HEK293 (cell line): ENCODE results near the gene RPS6KA2.

Experiments used
- CTCF ChIA-PET: fragments of 350-600 bp; formaldehyde crosslinking; extraction: SDS; loops from one replicate; lab custom pipeline; 2021; ENCODE audit warnings: antibody characterized with exemption; lab: Yijun Ruan, JAX
- POLR2A ChIA-PET: fragments of 300-600 bp; formaldehyde crosslinking; extraction: SDS; loops from one replicate; lab custom pipeline; 2020; ENCODE audit warnings: antibody characterized with exemption, inconsistent platforms; lab: Yijun Ruan, JAX
- H3K27ac ChIP-seq: fragments of 200-500 bp; sonication (Bioruptor generic); 2 replicates; pipeline ENCODE4 v1.5.1; 2014; ENCODE audit warnings: low read depth, low read length, control low read depth, inconsistent platforms; ENCODE audit errors: extremely low read depth
- H3K36me3 ChIP-seq, 2 experiments: fragments of 200-500 bp in 1 of 2; sonication (Bioruptor generic) in 1 of 2; 1 replicate in 1 of 2; 2 replicates in 1 of 2; pipeline ENCODE4 v1.5.1; 2014 to 2017; ENCODE audit warnings: inconsistent platforms in 2 of 2, low read length in 2 of 2; ENCODE audit not compliant: control insufficient read depth in 2 of 2, insufficient read depth in 1 of 2
- H3K4me1 ChIP-seq: fragments of 200-500 bp; sonication (Bioruptor generic); 2 replicates; pipeline ENCODE4 v1.5.1; 2014; ENCODE audit warnings: mild to moderate bottlenecking, low read length, inconsistent platforms; ENCODE audit not compliant: control insufficient read depth, insufficient read depth
- H3K4me3 ChIP-seq: 2 replicates; pipeline ENCODE4 v1.5.1; 2011; ENCODE audit warnings: low read depth, mild to moderate bottlenecking, control low read depth, low read length, moderate library complexity
- H3K9me3 ChIP-seq: fragments of 200-500 bp; sonication (Bioruptor generic); 2 replicates; pipeline ENCODE4 v1.5.1; 2014; ENCODE audit warnings: low read depth, low read length, inconsistent platforms; ENCODE audit not compliant: control insufficient read depth, insufficient read depth
- FEZF1 ChIP-seq: fragments of 450-650 bp; formaldehyde crosslinking; IDR thresholded peaks from 2 replicates; pipeline ENCODE4 v1.5.1; 2016; ENCODE audit warnings: missing biosample characterization, missing genetic modification characterization
- GLIS2 ChIP-seq: fragments of 450-650 bp; formaldehyde crosslinking; IDR thresholded peaks from 2 replicates; pipeline ENCODE4 v1.5.1; 2016; ENCODE audit warnings: missing biosample characterization, missing genetic modification characterization
- KLF1 ChIP-seq: fragments of 450-650 bp; formaldehyde crosslinking; IDR thresholded peaks from 2 replicates; pipeline ENCODE4 v1.5.1; 2016; ENCODE audit warnings: missing biosample characterization, missing genetic modification characterization
- MZF1 ChIP-seq: fragments of 450-650 bp; formaldehyde crosslinking; IDR thresholded peaks from 2 replicates; pipeline ENCODE4 v1.5.1; 2017; ENCODE audit warnings: missing biosample characterization, missing genetic modification characterization, borderline replicate concordance
- YY1 ChIP-seq: fragments of 450-650 bp; formaldehyde crosslinking; IDR thresholded peaks from 2 replicates; pipeline ENCODE4 v1.5.1; 2018; ENCODE audit warnings: missing biosample characterization, missing genetic modification characterization
- ZBTB1 ChIP-seq: fragments of 450-650 bp; formaldehyde crosslinking; IDR thresholded peaks from 2 replicates; pipeline ENCODE4 v1.5.1; 2016; ENCODE audit warnings: missing biosample characterization, missing genetic modification characterization
- ZBTB20 ChIP-seq: fragments of 450-650 bp; formaldehyde crosslinking; IDR thresholded peaks from 2 replicates; pipeline ENCODE4 v1.5.1; 2016; ENCODE audit warnings: missing biosample characterization, missing genetic modification characterization
- ZBTB26 ChIP-seq: fragments of 450-650 bp; formaldehyde crosslinking; optimal IDR thresholded peaks from 2 replicates; pipeline ENCODE3; 2016; ENCODE audit warnings: missing biosample characterization, mild to moderate bottlenecking, missing genetic modification characterization
- ZNF121 ChIP-seq: fragments of 450-650 bp; formaldehyde crosslinking; IDR thresholded peaks from 2 replicates; pipeline ENCODE4 v1.5.1; 2016; ENCODE audit warnings: missing biosample characterization, missing genetic modification characterization
- ZNF138 ChIP-seq: fragments of 450-650 bp; formaldehyde crosslinking; IDR thresholded peaks from 2 replicates; pipeline ENCODE4 v1.5.1; 2016; ENCODE audit warnings: missing biosample characterization, missing genetic modification characterization, borderline replicate concordance
- ZNF501 ChIP-seq: fragments of 450-650 bp; formaldehyde crosslinking; IDR thresholded peaks from 2 replicates; pipeline ENCODE4 v1.5.1; 2016; ENCODE audit warnings: missing biosample characterization, missing genetic modification characterization
- ZNF529 ChIP-seq: fragments of 450-650 bp; formaldehyde crosslinking; IDR thresholded peaks from 2 replicates; pipeline ENCODE4 v1.5.1; 2017; ENCODE audit warnings: missing genetic modification characterization, missing biosample characterization; ENCODE audit not compliant: insufficient replicate concordance
- ZNF530 ChIP-seq: fragments of 450-650 bp; formaldehyde crosslinking; IDR thresholded peaks from 2 replicates; pipeline ENCODE4 v1.5.1; 2016; ENCODE audit warnings: low read depth, missing biosample characterization, missing genetic modification characterization
- ZNF561 ChIP-seq: fragments of 450-650 bp; IDR thresholded peaks from 2 replicates; pipeline ENCODE4 v1.5.1; 2018; ENCODE audit warnings: missing biosample characterization, missing genetic modification characterization, borderline replicate concordance
- ZNF639 ChIP-seq: fragments of 450-650 bp; formaldehyde crosslinking; IDR thresholded peaks from 2 replicates; pipeline ENCODE4 v1.5.1; 2016; ENCODE audit warnings: missing biosample characterization, missing genetic modification characterization
- ZNF645 ChIP-seq: fragments of 450-650 bp; formaldehyde crosslinking; IDR thresholded peaks from 2 replicates; pipeline ENCODE4; 2016; ENCODE audit warnings: missing biosample characterization, missing genetic modification characterization
- ZNF677 ChIP-seq: fragments of 450-650 bp; IDR thresholded peaks from 2 replicates; pipeline ENCODE4 v1.5.0; 2018; ENCODE audit warnings: missing biosample characterization, mild to moderate bottlenecking, missing genetic modification characterization, moderate library complexity
- ZNF692 ChIP-seq: fragments of 450-650 bp; formaldehyde crosslinking; IDR thresholded peaks from 2 replicates; pipeline ENCODE4 v1.5.1; 2016; ENCODE audit warnings: missing biosample characterization, missing genetic modification characterization
- ZNF707 ChIP-seq: fragments of 450-650 bp; formaldehyde crosslinking; IDR thresholded peaks from 2 replicates; pipeline ENCODE4 v1.5.1; 2016; ENCODE audit warnings: missing biosample characterization, missing genetic modification characterization
- ZNF776 ChIP-seq: fragments of 450-650 bp; formaldehyde crosslinking; IDR thresholded peaks from 2 replicates; pipeline ENCODE4 v1.5.0; 2017; ENCODE audit warnings: missing biosample characterization, missing genetic modification characterization, borderline replicate concordance
- ZNF792 ChIP-seq: fragments of 450-650 bp; formaldehyde crosslinking; IDR thresholded peaks from 2 replicates; pipeline ENCODE4 v1.5.1; 2016; ENCODE audit warnings: missing biosample characterization, missing genetic modification characterization

RPS6KA2 gene

GRCh38 chr6:166659581-166659980 lies 32.5 kb upstream of the RPS6KA2 start (continued):
- no peak for TF ChIP-seq ZNF138 (tag by site-specific recombination)
- no peak for TF ChIP-seq ZNF776 (tag by site-specific recombination)
- TF ChIP-seq ZNF501 (tag by site-specific recombination): no peak
- no peak for TF ChIP-seq ZNF792 (tag by site-specific recombination)
- no peak for TF ChIP-seq FEZF1 (tag by site-specific recombination)

- H3K27ac ChIP-seq: no peak overlapping the region
- CTCF ChIA-PET: no interaction called here
- no peak overlapping the region for H3K4me3 ChIP-seq
- H3K9me3 ChIP-seq: no peaks in the 10 kb centered on the region
- H3K36me3 ChIP-seq: no peaks in the 10 kb centered on the region
- POLR2A ChIA-PET: no interaction called here
- no peak for TF ChIP-seq ZBTB1
- TF ChIP-seq ZBTB26 (tag by site-specific recombination): no peak
- no peak for TF ChIP-seq MZF1 (tag by site-specific recombination)
- TF ChIP-seq ZNF121: no peak
- TF ChIP-seq ZNF707 (tag by site-specific recombination): no peak
- TF ChIP-seq ZNF639 (tag by site-specific recombination): no peak
- TF ChIP-seq ZNF530: no peak
- TF ChIP-seq FEZF1 (tag by site-specific recombination): no peak
- TF ChIP-seq ZBTB20 (tag by site-specific recombination): no peak
- TF ChIP-seq ZNF529 (tag by site-specific recombination): no peak
- no peak for TF ChIP-seq ZNF677
- no peak for TF ChIP-seq KLF1
- no peak for TF ChIP-seq ZNF692 (tag by site-specific recombination)
- TF ChIP-seq GLIS2: no peak
- no peak for TF ChIP-seq YY1 (tag by site-specific recombination)
- no peak for TF ChIP-seq ZNF645 (tag by site-specific recombination)
- TF ChIP-seq ZNF561 (tag by site-specific recombination): no peak
- H3K4me1 ChIP-seq: no peaks in the 10 kb centered on the region
Observed at GRCh38 chr6:166658792-166659150, 31.7 kb upstream of the RPS6KA2 start.
